NCI-H1092 (cell line): ENCODE results near the gene SH3RF2.
"Not testable (repeated sequence)": the region's sequence is repeated elsewhere in the genome, so short reads cannot be mapped to it uniquely, and the experiment has no call there.

Source experiments
- DNase-seq: peaks from one replicate; lab custom pipeline; 2025; lab: John Stamatoyannopoulos, UW

SH3RF2 gene

DNA sequence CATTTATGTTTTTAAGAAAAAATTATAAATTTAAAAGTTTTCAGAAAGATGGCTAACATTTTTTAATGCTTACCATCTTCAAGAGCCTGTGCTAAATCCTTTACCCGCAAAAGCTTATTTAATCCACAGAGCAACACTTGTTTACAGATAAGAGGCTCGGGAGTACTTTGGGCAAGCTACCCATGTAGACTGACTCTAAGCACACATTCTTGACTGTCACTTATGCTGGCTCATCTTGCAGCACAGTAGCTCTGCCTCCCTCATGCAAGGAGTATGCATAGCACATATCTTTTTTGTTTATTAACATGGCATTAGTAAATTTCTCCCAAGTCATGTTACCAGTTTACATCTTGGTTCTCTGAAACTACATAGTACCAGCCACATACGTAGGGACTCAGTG, 14.7 kb downstream of the SH3RF2 start:
- no peak for DNase-seq

DNA sequence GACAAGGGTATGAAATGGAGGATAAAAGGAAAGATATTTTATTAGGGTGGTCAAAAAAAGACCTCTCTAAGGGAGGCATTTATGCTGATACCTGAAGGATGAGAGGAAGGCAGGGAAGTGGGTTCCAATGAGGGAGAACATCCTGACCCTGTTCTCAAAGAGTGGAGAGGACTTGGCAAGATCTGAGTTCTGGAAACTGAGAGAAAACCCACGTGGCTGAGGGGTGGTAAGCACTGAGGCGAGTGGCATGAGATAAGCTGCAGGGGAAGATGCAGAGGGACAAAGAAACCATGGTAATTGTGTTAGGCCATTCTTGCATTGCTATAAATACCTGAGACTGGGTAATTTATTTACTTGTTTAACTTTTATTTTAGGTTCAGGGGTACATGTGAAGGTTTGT, 16.8 kb downstream of the SH3RF2 start:
- no peak for DNase-seq

DNA sequence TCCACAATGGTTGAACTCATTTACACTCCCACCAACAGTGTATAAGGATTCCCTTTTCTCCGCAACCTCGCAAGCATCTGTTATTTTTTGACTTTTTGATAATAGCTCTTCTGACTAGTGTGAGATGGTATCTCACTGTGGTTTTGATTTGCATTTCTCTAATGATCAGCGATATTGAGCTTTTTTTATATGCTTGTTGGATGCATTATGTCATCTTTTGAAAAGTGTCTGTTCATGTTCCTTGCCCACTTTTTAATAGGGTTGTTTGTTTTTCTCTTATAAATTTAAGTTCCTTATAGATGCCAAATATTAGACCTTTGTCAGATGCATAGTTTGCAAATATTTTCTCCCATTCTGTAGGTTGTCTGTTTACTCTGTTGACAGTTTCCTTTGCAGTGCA, 17.8 kb downstream of the SH3RF2 start:
- DNase-seq = not testable (repeated sequence)

DNA sequence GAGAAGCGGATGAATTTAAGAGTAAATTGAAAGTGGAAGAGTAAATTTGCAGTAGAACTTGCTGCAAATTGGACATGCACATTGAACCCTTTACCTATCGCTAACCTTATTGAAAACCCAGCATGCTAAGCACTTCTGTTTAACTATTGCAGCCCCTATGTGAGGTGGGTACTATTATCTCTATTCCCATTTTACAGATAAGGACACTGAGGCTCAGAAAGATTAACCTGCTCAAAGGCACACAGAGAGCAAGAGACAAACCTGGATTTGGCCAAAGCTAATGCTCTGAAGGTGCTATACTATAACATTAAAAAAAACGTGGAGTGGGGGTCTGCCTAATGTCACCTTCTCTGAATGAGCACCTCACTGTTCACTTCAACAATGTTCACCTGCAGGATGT, 21.0 kb downstream of the SH3RF2 start:
- no peak for DNase-seq

DNA sequence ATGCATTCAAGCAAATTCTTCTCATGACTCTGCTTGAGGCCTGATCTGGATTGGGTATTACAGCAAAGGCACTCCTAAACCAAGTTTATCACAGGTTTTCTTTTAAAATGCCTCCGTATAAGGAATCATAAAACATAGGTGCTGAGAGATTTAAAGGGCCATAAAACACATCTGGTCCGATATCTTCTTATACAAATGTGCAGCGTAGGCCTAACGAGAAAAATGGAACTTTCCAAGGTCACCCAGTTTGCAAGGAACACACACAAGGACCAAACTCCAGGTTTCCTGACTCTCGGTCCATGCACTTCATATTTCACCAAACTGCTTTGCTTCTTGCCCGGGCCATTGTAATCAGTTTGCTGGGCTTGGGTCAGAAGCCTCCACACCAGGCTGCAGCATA, 22.1 kb downstream of the SH3RF2 start:
- no peak for DNase-seq

DNA sequence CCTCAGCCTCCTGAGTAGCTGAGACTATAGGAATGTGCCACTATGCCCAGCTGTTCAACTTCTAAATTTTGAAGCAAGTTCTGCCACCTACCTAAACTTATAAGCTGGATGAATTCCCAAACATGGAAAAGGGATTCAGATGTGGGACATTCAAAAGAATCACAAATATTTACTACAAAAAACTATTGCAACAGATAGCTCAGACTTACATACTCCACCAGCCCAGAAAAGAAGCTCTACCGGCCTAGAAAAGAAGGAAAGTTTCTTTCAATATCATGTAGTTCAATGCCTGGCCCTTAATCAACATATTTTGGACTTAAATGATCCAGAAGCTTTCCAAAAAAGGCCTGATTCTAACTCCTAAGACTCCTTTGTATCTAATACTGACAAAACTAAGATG, 23.8 kb downstream of the SH3RF2 start:
- DNase-seq = no peak

DNA sequence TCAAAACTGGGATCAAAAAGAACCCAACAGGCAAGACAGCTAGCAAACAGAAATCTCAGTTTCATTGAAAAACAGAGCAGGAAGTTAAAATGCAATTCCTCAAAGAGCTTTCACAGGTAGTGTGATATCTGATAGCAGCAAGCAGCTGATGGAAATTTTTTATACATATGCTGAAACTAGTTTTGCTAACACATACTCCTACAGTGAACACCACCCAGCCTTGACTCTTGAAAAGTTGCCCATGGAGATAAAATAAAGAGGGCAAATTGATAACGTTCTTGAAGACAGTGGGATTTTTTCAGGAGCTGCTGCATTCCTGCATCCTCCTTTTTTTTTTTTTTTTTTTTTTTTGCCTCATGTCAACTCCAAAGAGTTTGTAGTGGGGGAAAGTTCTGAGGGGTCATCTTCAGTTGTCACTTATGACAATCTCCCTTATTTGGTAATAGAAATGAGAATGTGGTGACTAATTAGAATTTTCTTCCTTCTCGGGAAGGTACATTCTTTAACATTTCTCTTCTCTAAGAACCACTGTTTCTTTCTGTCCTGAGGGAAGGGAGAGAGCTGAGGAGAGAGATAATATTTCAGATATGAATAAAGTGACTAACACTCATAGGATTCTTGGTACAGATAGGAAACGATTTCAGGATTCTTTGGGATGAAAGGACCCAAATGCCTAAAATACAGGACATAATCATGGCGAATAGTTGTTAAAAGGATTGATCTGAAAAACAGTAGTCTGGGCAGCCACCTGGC, 24.6 kb downstream of the SH3RF2 start:
- no peak for DNase-seq

DNA sequence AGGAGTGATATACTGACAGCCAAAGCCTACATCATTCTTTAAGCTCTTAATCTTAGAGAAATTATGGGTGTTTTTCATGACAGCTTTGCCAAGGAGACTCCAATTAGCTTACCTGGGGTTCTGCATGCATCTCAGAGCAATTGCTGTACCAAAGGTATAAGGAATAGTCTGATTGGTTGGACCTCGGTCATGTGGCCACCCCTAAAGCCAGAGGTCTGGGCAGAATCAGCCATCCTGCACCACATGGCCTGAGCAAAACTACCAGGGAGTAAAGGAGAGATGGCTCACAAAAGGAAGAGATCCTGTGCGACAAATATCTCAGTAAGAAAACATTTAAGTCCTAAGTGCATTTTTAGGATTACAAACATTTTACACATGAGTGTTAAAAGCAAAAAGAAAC, 25.6 kb downstream of the SH3RF2 start:
- DNase-seq = no peak

DNA sequence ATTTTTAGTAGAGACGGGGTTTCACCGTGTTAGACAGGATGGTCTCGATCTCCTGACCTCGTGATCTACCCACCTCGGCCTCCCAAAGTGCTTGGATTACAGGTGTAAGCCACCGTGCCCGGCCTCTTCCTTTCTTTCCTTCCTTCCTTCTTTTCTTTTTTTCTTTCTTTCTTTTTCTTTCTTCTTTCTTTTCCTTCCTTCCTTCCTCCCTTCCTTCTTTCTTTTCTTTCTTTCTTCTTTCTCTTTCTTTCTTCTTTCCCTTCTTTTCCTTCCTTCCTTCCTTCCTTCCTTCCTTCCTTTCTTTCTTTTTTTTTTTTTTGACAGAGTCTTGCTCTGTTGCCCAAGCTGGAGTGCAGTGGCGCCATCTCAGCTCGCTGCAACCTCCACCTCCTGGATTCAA, 27.6 kb downstream of the SH3RF2 start:
- not testable (repeated sequence) for DNase-seq

DNA sequence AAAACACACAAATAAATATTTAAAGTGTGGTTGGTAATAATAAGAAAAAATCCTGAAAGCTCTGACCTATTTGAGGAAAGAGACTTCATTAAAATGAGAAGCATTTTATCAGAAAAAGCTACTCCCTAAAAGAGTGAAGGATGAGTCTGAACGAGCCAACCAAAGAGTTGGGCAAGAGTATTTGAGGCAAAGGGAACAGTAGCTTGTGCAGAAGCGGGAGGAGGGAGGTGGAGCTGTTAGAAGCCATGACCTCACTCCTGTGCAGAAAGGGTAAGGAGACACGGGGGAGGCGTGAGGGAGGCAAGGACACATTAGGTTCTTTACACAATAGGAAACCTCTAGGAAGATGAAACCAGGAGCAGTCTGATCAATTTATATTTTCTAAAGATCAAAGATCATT, 29.4 kb downstream of the SH3RF2 start:
- no peak for DNase-seq

DNA sequence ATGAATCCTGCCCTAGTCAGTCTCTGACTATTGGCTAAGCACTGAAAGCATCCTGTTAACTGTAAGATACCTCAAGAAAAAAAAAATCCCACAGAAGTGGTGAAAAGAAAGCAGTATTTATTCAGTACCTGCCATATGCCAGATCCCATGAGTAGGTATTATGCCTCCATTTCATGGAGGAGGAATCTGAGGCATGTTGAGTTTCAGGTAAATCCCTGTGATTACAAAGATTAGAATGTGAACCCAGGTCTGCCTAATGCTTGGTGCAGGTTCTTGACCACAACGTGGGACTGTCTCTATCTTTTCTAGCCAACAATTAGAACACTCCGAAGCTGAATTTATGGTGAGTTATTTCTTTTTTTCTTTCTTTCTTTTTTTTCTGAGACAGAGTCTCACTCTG, 30.9 kb downstream of the SH3RF2 start:
- DNase-seq = no peak

DNA sequence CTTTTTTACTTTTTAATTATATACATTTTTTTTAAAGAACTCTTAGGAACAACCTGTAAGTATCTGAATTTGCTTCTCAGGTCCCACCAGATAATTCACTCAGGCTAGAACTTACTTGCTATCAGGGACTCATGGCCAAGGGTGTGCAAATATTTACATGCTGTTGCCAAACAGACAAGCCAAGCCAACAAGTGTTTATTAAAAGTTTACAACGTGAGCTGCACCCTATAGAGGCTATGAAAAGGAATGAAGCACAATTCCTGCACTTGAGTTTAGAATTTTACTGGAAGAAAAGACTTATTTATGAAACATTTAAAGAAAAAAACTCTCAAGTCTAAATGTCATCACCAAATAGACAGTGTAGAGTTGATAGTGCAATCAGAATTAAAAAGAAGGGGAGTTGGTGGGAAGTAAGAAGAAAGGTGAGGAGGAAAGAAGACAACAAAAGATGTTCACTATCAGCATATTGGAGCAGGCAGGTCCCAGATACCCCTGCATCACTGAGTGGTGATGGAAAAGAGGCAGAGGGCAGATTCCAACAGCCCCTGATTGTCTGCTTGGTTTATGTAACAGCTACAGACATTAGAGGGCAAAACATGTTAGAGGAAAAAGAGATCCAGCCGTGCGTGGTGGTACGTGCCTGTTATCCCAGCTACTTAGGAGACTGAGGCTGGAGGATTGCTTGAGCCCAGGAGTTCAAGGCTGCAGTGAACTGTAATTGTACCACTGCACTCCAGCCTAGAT, 32.8 kb downstream of the SH3RF2 start:
- DNase-seq = no peak

DNA sequence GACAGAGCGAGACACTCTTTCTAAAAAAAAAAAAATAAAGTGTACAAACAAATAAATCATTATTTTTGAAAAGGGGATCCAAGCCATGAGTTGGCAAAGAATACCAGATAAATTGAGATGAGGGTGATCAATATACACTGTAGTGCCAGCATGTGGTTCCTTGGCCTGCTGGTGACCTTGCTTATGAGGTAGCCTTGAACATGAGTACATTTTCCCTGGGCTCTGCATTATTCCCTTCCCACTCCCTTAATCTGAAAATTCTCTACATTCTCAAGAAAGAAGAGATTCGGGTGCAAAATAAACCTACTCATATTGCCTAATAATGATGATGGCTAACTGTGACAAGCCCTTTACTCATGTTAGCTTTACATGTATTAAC, 33.3 kb downstream of the SH3RF2 start:
- no peak for DNase-seq

DNA sequence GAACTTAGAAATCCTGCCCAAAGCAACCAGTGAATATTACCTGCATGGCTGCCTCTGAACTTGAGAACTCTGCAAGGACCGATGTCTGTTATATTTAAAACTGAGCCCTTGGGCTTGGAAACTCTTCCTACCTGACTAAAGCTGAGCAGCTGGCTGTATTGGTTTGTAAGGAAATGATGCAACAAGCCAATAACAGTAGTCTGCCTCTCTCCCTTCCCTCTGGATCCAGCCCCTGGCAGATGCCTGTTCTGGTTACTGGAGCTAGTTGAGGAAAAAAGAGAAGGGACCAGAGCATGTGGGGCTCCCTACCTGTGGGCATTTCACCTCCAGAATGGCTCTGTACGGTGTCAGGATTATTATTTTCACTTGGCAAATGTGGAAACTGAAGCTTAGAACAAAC, 34.7 kb downstream of the SH3RF2 start:
- no peak for DNase-seq

DNA sequence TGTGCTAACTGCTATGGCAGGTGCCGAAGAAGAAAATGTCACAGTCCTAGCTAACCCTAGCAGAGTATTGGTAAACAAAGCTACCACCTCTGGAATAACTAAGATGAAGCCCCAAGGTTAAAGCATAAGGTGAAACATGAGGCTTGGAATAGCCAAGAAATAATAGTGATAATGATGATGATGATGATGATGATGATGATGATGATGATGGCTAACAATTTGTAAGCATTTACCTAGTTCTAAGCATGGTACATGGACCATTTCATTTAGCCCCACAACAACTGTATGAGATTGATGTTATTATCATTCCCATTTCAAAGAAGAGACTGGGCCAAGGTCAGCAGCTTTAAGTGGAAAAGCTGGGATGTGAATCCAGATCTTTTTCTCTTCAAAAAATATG, 35.3 kb downstream of the SH3RF2 start:
- DNase-seq = no peak

DNA sequence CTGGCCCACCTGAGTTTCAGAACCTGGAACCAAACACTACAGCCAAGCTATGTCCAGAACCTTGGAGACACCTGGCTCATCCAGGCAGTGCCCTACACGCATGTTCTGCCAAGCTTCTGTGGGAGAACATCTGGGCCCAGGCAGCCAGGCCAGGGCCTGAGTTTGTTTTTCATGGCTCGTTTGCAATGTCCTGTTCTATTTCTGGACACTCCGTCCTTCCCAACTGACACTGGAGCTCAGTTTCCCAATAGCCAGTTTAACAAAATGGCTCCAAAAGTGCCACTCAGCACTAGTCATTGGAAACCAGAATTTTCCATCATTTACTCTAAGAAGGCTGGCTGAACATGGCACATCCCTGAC, 38.6 kb downstream of the SH3RF2 start:
- no peak for DNase-seq

DNA sequence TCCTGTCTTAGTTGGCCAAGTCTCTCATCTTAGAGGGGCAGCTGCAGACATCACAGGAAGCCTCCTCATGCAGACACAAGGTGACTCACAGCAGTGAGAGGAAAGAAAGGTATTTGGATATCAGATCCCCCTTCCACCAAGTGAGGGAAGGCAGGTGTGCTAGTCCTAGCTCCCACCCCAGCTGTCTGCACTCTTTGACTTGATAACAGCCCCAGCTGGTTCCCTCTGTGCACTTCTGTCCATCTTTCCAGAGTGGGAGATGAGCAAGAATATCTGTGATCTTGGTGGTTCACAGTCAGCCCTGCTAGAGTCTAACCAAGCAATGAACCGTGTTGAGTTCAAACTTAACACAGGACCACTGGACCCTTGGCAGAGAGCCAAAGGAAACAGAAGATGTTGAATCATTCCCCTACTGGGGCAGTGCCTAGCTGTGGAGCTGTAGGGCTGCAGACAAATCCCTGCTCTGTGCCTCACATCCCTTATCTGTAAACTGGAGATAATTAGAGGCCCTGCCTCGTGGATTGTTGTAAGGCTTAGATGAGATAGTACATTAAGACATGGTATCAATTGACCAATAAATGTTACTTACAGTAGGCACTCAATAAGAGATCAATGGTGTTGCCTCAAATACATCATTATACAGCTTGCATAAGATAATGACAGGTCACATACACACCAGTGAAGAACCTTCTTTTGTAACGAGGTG, 39.1 kb downstream of the SH3RF2 start:
- no peak for DNase-seq

DNA sequence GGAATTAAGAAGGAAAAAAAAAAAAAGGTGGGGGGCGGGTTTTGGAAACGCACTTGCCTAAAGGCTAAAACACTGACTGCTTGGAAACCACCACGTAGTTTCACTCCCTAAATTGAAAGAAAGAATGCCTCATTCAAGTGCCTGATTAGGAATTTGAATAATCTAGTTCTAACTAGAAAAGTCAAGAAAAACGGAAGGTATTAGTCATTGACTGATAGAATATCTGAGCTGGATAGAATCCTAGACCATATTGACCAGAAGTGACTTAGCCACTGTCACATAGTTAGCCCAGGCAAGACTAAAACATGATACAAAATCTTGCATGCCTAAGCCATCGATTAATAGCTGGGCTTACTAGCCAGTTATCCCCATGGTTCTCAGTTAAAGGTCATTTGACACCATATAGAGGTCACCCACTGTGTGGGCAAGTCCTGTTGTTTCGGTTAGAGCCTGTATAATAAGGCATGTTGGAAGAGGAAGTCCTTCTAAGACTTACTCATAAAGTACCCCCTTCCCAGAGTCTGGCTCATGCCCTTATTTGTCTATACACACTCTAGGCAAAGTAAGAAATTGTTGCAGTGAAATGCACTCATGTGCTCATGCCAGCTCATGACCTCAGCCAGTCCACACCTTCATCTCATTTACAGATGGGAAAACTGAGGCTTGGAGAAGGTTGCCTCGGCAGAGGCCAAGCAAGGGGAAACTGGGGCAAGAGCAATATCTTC, 40.2 kb downstream of the SH3RF2 start:
- no peak for DNase-seq

DNA sequence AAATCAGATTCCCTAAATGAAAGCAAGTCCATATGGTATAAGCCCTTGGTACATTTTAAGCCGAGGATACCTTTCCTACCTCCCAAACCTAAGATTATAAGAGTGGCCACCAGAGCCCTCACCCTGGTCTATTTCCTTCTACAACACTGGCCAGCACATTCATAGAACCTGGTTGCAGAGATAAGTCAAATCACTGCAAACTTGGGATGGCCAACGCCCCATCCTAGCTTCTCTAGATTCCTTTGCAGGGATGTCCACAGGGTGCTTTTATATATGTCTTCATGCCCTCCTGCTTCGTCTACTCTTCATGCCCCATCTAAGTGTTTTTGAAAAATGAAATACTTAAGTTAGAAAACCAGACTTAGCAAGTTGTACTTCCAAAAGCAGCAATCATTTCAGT, 41.8 kb downstream of the SH3RF2 start:
- no peak for DNase-seq

DNA sequence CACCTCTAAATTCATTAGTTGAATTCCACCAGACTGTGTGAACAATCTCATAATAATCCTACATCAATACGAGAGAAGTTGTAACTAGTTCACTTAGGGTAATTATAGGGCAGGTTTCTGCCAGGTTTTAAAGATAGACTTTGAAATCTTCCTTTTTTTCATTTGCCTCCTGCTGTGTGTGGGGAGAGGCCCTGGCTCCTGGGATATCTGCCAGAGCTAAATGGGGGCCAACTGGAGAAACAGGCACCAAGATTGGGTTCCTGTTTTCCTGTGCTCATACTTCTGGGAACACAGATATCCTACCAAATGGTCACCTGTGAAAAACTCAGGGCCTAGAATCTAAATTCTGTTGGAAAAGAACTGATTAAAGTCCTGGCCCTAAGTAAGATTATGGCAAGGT, 42.3 kb downstream of the SH3RF2 start:
- no peak for DNase-seq

DNA sequence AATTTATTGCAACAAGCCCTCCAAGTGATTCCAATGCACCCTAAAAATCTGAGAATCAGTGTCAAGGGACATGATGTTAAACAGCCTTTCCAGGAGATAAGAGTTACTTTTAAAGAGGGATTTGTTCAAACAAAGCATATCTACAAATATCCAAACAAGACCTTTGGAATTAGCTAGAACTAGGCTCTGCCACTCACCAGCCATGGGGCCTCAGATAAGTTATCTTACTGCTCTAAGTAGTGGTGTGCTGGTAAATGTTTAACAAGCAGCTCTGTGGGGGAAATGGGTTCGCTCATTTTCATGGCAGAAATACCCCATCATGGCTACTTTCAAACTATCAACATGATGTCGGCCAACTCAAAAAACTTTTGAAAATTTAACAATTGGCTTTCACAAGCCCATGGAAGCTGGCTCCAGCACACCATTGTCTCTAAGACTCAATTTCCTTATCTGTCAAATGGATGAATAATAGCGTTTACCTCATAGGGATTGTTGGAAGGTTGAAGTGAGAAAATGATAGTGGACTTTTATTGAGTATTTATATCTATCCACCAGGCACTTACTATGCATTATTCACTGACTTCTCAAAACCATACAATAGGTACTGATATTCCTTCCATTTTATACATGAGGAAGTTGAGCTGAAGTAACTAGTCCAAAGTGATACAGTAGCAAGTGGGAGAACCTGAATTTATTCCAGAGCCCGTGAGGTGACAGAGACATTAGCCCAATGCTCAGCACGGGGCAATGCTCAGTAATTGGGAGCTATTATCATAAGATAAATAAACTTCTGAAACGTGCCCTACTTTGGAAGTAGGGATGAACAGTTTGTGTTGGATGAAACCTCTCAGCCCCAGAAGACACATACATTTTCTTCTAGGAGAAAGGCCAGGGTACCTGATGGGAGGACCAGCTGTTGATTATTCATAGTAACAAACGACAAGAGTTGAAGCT, 43.2 kb downstream of the SH3RF2 start:
- no peak for DNase-seq
